Retinal pigment epithelial cell (primary cell): ENCODE results near the gene TXNDC8.
A peak's percentile ranks its signal among the peaks of the same experiment; 100 is the strongest.

Experiments used
- DNase-seq: peaks from one replicate; pipeline ENCODE4 v3.0.0-alpha.2; 2010; ENCODE audit warnings: low read depth
- H3K4me3 ChIP-seq: 2 replicates; pipeline ENCODE4 v1.5.1; 2011; ENCODE audit warnings: mild to moderate bottlenecking, low read length, control low read depth, moderate library complexity
- TF ChIP-seq, protein P1 (sequence below): conservative IDR thresholded peaks from 2 replicates; pipeline ENCODE4 v1.5.1; 2011; ENCODE audit warnings: low read depth, low read length, control low read depth, inconsistent platforms

Gene TXNDC8

DNA sequence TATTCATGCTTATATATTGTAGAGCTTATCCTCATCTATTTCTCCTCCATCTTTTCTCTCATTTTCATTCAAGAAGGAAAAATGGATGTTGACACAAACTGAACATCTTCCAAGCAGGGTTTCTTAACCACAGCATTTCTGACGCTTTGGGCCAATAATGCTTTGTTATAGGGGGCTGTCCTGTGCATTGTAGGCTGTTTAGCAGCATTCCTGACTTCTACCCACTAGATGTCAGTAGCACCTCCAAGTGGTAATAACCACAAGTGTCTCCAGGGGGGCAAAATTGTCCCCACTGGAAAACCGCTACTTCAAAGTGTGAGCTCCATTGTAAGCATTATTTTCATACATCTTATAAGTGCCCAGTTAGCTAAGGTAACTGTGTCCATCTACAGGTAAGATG lies 2.6 kb upstream of the TXNDC8 start:
- TF ChIP-seq, protein P1, sequence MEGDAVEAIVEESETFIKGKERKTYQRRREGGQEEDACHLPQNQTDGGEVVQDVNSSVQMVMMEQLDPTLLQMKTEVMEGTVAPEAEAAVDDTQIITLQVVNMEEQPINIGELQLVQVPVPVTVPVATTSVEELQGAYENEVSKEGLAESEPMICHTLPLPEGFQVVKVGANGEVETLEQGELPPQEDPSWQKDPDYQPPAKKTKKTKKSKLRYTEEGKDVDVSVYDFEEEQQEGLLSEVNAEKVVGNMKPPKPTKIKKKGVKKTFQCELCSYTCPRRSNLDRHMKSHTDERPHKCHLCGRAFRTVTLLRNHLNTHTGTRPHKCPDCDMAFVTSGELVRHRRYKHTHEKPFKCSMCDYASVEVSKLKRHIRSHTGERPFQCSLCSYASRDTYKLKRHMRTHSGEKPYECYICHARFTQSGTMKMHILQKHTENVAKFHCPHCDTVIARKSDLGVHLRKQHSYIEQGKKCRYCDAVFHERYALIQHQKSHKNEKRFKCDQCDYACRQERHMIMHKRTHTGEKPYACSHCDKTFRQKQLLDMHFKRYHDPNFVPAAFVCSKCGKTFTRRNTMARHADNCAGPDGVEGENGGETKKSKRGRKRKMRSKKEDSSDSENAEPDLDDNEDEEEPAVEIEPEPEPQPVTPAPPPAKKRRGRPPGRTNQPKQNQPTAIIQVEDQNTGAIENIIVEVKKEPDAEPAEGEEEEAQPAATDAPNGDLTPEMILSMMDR: peak; percentile 42
- DNase-seq: no peak
- H3K4me3 ChIP-seq: no peak overlapping the region

DNA sequence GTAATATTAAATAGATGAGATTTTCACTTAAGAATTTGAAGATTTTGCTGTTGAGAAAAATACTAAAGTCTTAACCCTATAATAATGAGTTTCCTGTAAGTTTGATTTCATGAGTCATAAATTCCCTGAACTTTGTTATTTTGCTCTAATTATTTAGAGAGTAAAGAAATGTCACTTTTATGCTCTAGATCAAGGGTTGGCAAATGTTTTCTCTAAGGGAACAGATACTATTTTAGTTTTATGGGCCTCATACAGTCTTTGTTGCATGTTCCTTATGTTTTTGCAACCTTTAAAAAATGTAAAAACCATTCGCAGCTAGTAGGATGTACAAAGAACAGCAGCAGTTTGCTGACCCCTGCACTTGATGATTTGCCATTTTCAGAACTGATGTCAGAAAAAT lies 480 bp upstream of the TXNDC8 start:
- DNase-seq: no peak
- no peak overlapping the region for H3K4me3 ChIP-seq
- TF ChIP-seq, protein P1: no peak

DNA sequence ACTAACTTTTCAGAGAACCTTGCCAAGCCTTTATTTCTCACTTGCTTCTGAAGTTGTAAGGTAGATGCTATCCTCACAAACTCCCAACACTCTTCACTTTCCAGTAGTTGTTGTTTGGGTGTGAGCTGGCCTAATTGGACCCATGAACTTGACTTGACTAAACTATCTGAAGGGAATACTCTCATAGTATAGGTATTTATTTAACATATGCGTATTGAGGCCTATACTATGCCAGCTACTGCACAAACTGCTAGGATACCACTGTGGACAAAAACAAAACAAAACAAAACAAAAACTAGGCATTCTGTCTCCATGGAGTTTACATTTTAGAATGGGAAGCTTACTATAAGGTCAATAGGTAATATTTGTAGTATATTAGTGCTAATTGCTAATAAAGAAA lies 1.3 kb downstream of the TXNDC8 start:
- TF ChIP-seq, protein P1: no peak
- no peak for DNase-seq
- H3K4me3 ChIP-seq: no peak overlapping the region

DNA sequence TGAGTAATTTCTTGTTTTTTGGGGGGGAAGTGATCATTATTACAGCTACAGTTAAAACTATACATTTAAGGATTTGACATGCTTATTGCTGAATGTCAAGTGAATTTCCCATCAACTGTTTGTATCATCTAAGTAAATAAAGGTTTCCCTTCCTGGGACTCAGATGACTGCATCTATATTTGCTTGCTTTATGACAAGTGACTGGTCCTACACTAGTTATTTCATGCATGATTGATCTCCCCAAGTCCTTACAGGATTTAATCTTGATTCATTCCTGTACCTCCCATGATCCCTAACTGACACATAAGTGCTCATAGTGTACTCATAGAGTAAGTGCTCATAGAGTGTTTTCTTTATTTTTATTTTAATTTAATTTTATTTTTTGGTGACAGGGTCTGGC lies 2.8 kb downstream of the TXNDC8 start:
- no peak for DNase-seq
- TF ChIP-seq, protein P1: no peak
- H3K4me3 ChIP-seq: no peak overlapping the region

DNA sequence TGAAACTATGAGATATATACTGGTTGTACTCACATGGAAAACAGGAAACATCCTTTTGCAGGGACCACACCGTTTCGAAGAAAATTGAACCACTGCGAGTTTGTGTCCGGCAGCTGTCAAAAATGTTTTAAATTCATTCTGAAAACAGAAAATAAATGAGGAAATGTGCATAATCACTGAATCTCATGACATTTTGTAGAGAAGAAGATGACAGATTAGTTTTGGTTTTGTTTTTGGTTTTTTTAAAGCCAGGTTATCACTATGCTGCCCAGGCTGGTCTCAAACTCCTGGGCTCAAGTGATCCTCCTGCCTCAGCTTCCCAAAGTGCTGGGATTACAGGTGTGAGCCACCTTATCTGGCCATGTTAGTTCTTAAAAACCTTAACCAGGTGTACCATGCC lies 3.5 kb downstream of the TXNDC8 start:
- no peak for DNase-seq
- no peak overlapping the region for H3K4me3 ChIP-seq
- TF ChIP-seq, protein P1: no peak

DNA sequence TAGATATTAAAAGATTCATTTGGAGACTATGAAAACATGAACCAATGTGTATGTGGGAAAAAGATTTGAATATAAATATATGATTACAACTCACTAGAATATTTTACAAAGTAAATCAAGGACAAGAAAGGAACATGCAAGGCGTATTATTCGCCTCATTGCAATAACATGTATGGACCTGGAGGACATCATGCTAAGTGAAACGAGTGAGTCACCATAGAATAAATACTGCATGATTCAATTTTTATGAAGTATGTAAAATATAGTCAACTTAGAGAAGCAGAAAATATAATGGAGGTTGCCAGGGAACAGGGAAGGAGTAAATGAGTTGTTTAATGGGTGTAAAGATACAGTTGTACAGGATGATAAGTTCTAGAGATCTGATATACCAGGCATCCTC lies 4.9 kb downstream of the TXNDC8 start:
- DNase-seq: no peak
- H3K4me3 ChIP-seq: no peak overlapping the region
- TF ChIP-seq, protein P1: no peak

DNA sequence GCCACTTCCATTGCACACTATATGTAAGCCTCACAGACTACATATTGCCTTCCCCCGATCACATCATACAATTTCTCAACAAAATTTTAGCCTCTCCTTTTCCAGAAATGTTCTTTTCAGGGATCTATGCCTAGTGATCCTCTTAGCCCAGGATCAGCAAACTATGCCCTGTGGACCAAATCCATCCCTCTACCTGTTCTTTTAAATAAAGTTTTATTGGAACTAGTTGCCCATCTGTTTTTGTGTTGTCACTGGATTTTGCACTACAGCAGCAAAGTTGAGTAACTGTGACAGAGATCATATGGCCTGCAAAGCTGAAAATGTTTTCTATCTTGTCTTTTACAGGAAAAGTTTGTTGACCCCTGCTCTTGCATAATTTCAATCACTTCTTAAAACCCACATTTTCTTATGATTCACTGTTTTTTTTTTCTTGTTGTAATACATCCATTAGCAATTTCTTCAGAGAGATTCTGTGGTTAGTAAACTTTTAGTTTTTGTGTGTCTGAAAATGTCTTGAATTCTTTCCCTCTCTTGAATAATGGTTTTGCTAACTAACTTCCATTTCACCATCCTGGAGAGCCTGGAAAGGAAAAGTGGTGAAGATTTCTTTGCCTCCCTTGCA lies 7.1 kb downstream of the TXNDC8 start:
- TF ChIP-seq, protein P1: no peak
- no peak overlapping the region for H3K4me3 ChIP-seq
- no peak for DNase-seq
